GM23248 (cell line): ENCODE measurements around the gene PCDHA5.
"Not testable (repeated sequence)": the region's sequence is repeated elsewhere in the genome, so short reads cannot be mapped to it uniquely, and the experiment has no call there.

Experiments
- EZH2 ChIP-seq: fragments of 200-600 bp; sonication (generic); IDR thresholded peaks from 2 replicates; pipeline ENCODE4 v1.6.1; 2018; ENCODE audit warnings: antibody characterized with exemption, mild to moderate bottlenecking; ENCODE audit not compliant: insufficient read depth, poor library complexity, severe bottlenecking
- EZH2phosphoT487 ChIP-seq: fragments of 200-600 bp; sonication (generic); IDR thresholded peaks from 2 replicates; pipeline ENCODE4 v1.6.1; 2018; ENCODE audit warnings: antibody characterized with exemption, moderate library complexity, mild to moderate bottlenecking, low read depth; ENCODE audit not compliant: insufficient read depth

GRCh38 chr5:140829511-140830501 lies 8.4 kb downstream of the PCDHA5 start:
- TF ChIP-seq EZH2, EZH2phosphoT487: not testable (repeated sequence)
